ENCODE measurements around the gene TMEM163.

TMEM163 gene

GRCh38 chr2:134594399-134594798, 124.4 kb downstream of the TMEM163 start:
- Histone ChIP-seq H3K27me3 (ENCODE audit: insufficient read depth, low read length) (no peaks in the 10 kb centered on the region), H3K79me1 (ENCODE audit: low read length) (no peaks in the 10 kb centered on the region), H4K12ac (ENCODE audit: low read depth, low read length) (no peak overlapping the region), H2AK5ac (ENCODE audit: low read length) (no peak overlapping the region), H3K27ac (ENCODE audit: low read depth, low read length) (no peak overlapping the region), H3K36me3 (ENCODE audit: control insufficient read depth in 1 of 2, insufficient read depth in 2 of 2, low read length in 2 of 2) (no peaks in the 10 kb centered on the region), H4K91ac (ENCODE audit: low read depth, low read length) (no peak overlapping the region), H2BK5ac (ENCODE audit: low read depth, low read length, poor library complexity) (no peak overlapping the region), H3K79me2 (ENCODE audit: control insufficient read depth, insufficient read depth, low read length, poor library complexity) (no peaks in the 10 kb centered on the region), H2AFZ (ENCODE audit: insufficient read depth, low read length, poor library complexity) (no peak overlapping the region), H3K4me3 (ENCODE audit: low read depth, low read length) (no peak overlapping the region), H3K23ac (ENCODE audit: low read length) (no peak overlapping the region), H2BK12ac (ENCODE audit: low read length) (no peak overlapping the region), H2BK120ac (ENCODE audit: insufficient read depth, low read length, poor library complexity) (no peak overlapping the region), H3K4me1 (ENCODE audit: control insufficient read depth in 1 of 2, insufficient read depth in 2 of 2, low read length in 2 of 2) (no peaks in the 10 kb centered on the region), H3K14ac (ENCODE audit: low read length) (no peak overlapping the region), H3K18ac (ENCODE audit: low read length) (no peak overlapping the region), H3K4ac (ENCODE audit: low read depth, low read length) (no peak overlapping the region), H4K8ac (ENCODE audit: low read depth, low read length) (no peak overlapping the region), H3K9ac (ENCODE audit: low read length) (no peak overlapping the region), H3K4me2 (ENCODE audit: low read length) (no peak overlapping the region), H3K9me3 (ENCODE audit: insufficient read depth, low read depth, low read length) (peaks cover 2% of the 10 kb centered on the region)
- no CpG with 5 or more reads among the region's 6 CpGs for WGBS (ENCODE audit: extremely low coverage, insufficient coverage, insufficient read length)
- no peak for DNase-seq

DNA sequence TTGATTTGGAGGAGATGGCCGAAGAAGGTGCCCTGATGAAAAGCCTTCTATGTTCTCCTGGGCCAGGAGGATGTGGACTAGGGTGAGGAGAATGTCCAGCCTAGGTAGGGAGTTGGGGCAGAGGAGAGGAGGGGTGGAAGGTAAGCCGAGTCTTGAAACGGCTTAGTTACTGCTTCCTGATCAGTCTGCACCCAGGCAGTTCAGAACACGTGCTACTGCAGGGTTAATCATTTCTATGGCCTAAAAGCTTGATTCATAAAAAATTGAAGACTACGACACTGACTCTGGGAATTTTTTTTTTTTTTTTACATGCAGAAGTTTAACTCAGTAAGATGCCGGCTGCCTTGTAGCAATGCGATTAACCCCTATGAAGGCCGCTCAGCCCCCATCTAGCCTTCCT, 125.3 kb downstream of the TMEM163 start:
- no peak overlapping the region for H4K91ac ChIP-seq (ENCODE audit: low read depth, low read length)
- H3K18ac ChIP-seq (ENCODE audit: low read length), result no peak overlapping the region
- H2AFZ ChIP-seq (ENCODE audit: insufficient read depth, low read length, poor library complexity), result no peak overlapping the region
- no peaks in the 10 kb centered on the region for H3K36me3 ChIP-seq (ENCODE audit: control insufficient read depth in 1 of 2, insufficient read depth in 2 of 2, low read length in 2 of 2)
- no CpG with 5 or more reads among the region's 8 CpGs for WGBS (ENCODE audit: extremely low coverage, insufficient coverage, insufficient read length)
- H2AK5ac ChIP-seq (ENCODE audit: low read length), result no peak overlapping the region
- H4K12ac ChIP-seq (ENCODE audit: low read depth, low read length), result no peak overlapping the region
- H2BK120ac ChIP-seq (ENCODE audit: insufficient read depth, low read length, poor library complexity), result no peak overlapping the region
- no peak overlapping the region for H4K8ac ChIP-seq (ENCODE audit: low read depth, low read length)
- DNase-seq, result no peak
- no peak overlapping the region for H2BK5ac ChIP-seq (ENCODE audit: low read depth, low read length, poor library complexity)
- no peak overlapping the region for H3K23ac ChIP-seq (ENCODE audit: low read length)
- no peaks in the 10 kb centered on the region for H3K4me1 ChIP-seq (ENCODE audit: control insufficient read depth in 1 of 2, insufficient read depth in 2 of 2, low read length in 2 of 2)
- no peak overlapping the region for H3K27ac ChIP-seq (ENCODE audit: low read depth, low read length)
- no peak overlapping the region for H3K14ac ChIP-seq (ENCODE audit: low read length)
- no peaks in the 10 kb centered on the region for H3K27me3 ChIP-seq (ENCODE audit: insufficient read depth, low read length)
- no peak overlapping the region for H3K4me3 ChIP-seq (ENCODE audit: low read depth, low read length)
- no peak overlapping the region for H3K4ac ChIP-seq (ENCODE audit: low read depth, low read length)
- no peak overlapping the region for H2BK12ac ChIP-seq (ENCODE audit: low read length)
- H3K9me3 ChIP-seq (ENCODE audit: insufficient read depth, low read depth, low read length), result peaks cover 2% of the 10 kb centered on the region
- no peaks in the 10 kb centered on the region for H3K79me1 ChIP-seq (ENCODE audit: low read length)
- no peak overlapping the region for H3K4me2 ChIP-seq (ENCODE audit: low read length)
- H3K9ac ChIP-seq (ENCODE audit: low read length), result no peak overlapping the region
- no peaks in the 10 kb centered on the region for H3K79me2 ChIP-seq (ENCODE audit: control insufficient read depth, insufficient read depth, low read length, poor library complexity)

DNA sequence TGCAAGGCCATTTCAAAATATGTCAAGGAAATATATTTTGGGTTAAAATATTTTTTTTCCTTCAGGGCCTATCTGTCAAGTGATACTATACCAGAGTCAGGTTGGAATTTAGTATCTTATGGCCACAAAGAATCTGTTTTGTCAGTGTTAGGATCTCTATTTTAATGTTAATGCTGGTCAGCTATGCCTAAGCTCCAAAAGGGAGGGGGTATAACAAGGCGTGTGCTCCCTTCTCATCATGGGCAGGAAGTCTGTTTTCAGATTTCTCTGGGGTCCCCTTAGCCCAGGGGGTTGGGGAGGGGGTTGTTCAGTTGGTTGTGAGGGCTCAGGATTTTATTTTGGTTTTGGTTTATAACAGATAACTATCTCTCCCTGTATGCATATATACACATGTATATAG, 126.4 kb downstream of the TMEM163 start:
- no peak overlapping the region for H4K91ac ChIP-seq (ENCODE audit: low read depth, low read length)
- H3K27ac ChIP-seq (ENCODE audit: low read depth, low read length), result no peak overlapping the region
- peaks cover 4% of the 10 kb centered on the region for H3K9me3 ChIP-seq (ENCODE audit: insufficient read depth, low read depth, low read length)
- no peak overlapping the region for H2BK12ac ChIP-seq (ENCODE audit: low read length)
- H2AFZ ChIP-seq (ENCODE audit: insufficient read depth, low read length, poor library complexity), result no peak overlapping the region
- H3K4me1 ChIP-seq (ENCODE audit: control insufficient read depth in 1 of 2, insufficient read depth in 2 of 2, low read length in 2 of 2), result no peaks in the 10 kb centered on the region
- H3K4me2 ChIP-seq (ENCODE audit: low read length), result no peak overlapping the region
- WGBS (ENCODE audit: extremely low coverage, insufficient coverage, insufficient read length), result no CpG with 5 or more reads among the region's 1 CpG
- H2BK5ac ChIP-seq (ENCODE audit: low read depth, low read length, poor library complexity), result no peak overlapping the region
- no peak overlapping the region for H4K8ac ChIP-seq (ENCODE audit: low read depth, low read length)
- H3K79me1 ChIP-seq (ENCODE audit: low read length), result no peaks in the 10 kb centered on the region
- H3K23ac ChIP-seq (ENCODE audit: low read length), result no peak overlapping the region
- H3K14ac ChIP-seq (ENCODE audit: low read length), result no peak overlapping the region
- H2BK120ac ChIP-seq (ENCODE audit: insufficient read depth, low read length, poor library complexity), result no peak overlapping the region
- no peak overlapping the region for H4K12ac ChIP-seq (ENCODE audit: low read depth, low read length)
- no peak overlapping the region for H3K18ac ChIP-seq (ENCODE audit: low read length)
- no peak overlapping the region for H3K4me3 ChIP-seq (ENCODE audit: low read depth, low read length)
- no peaks in the 10 kb centered on the region for H3K79me2 ChIP-seq (ENCODE audit: control insufficient read depth, insufficient read depth, low read length, poor library complexity)
- no peaks in the 10 kb centered on the region for H3K27me3 ChIP-seq (ENCODE audit: insufficient read depth, low read length)
- H3K9ac ChIP-seq (ENCODE audit: low read length), result no peak overlapping the region
- H3K4ac ChIP-seq (ENCODE audit: low read depth, low read length), result no peak overlapping the region
- no peak for DNase-seq
- no peak overlapping the region for H2AK5ac ChIP-seq (ENCODE audit: low read length)
- no peaks in the 10 kb centered on the region for H3K36me3 ChIP-seq (ENCODE audit: control insufficient read depth in 1 of 2, insufficient read depth in 2 of 2, low read length in 2 of 2)

- no peak overlapping the region for H3K27ac ChIP-seq (ENCODE audit: low read depth, low read length)
- no peak overlapping the region for H2BK12ac ChIP-seq (ENCODE audit: low read length)
- H3K36me3 ChIP-seq (ENCODE audit: control insufficient read depth in 1 of 2, insufficient read depth in 2 of 2, low read length in 2 of 2), result no peaks in the 10 kb centered on the region
- H4K91ac ChIP-seq (ENCODE audit: low read depth, low read length), result no peak overlapping the region
- H3K9ac ChIP-seq (ENCODE audit: low read length), result no peak overlapping the region
- no peaks in the 10 kb centered on the region for H3K4me1 ChIP-seq (ENCODE audit: control insufficient read depth in 1 of 2, insufficient read depth in 2 of 2, low read length in 2 of 2)
- no peak overlapping the region for H2AFZ ChIP-seq (ENCODE audit: insufficient read depth, low read length, poor library complexity)
- H4K8ac ChIP-seq (ENCODE audit: low read depth, low read length), result no peak overlapping the region
- no CpG with 5 or more reads among the region's 1 CpG for WGBS (ENCODE audit: extremely low coverage, insufficient coverage, insufficient read length)
- no peak overlapping the region for H2BK120ac ChIP-seq (ENCODE audit: insufficient read depth, low read length, poor library complexity)
- no peak overlapping the region for H3K4ac ChIP-seq (ENCODE audit: low read depth, low read length)
- H2AK5ac ChIP-seq (ENCODE audit: low read length), result no peak overlapping the region
- no peak for DNase-seq
- H3K23ac ChIP-seq (ENCODE audit: low read length), result no peak overlapping the region
- no peak overlapping the region for H3K4me2 ChIP-seq (ENCODE audit: low read length)
- H3K14ac ChIP-seq (ENCODE audit: low read length), result no peak overlapping the region
- no peak overlapping the region for H2BK5ac ChIP-seq (ENCODE audit: low read depth, low read length, poor library complexity)
- no peaks in the 10 kb centered on the region for H3K79me2 ChIP-seq (ENCODE audit: control insufficient read depth, insufficient read depth, low read length, poor library complexity)
- peaks cover 4% of the 10 kb centered on the region for H3K9me3 ChIP-seq (ENCODE audit: insufficient read depth, low read depth, low read length)
- no peak overlapping the region for H3K18ac ChIP-seq (ENCODE audit: low read length)
- H3K4me3 ChIP-seq (ENCODE audit: low read depth, low read length), result no peak overlapping the region
- no peak overlapping the region for H4K12ac ChIP-seq (ENCODE audit: low read depth, low read length)
- no peaks in the 10 kb centered on the region for H3K27me3 ChIP-seq (ENCODE audit: insufficient read depth, low read length)
- no peaks in the 10 kb centered on the region for H3K79me1 ChIP-seq (ENCODE audit: low read length)
Observed at GRCh38 chr2:134591526-134591925, 127.3 kb downstream of the TMEM163 start.
